GM21381 (cell line): ENCODE results near the gene SSR1.

Experiments
- ATAC-seq: cut with Tn5 transposase; IDR thresholded peaks from one replicate; pipeline ENCODE4 v1.9.1; 2021; ENCODE audit warnings: mild to moderate bottlenecking, moderate library complexity; ENCODE audit not compliant: unreplicated experiment

Gene SSR1

DNA sequence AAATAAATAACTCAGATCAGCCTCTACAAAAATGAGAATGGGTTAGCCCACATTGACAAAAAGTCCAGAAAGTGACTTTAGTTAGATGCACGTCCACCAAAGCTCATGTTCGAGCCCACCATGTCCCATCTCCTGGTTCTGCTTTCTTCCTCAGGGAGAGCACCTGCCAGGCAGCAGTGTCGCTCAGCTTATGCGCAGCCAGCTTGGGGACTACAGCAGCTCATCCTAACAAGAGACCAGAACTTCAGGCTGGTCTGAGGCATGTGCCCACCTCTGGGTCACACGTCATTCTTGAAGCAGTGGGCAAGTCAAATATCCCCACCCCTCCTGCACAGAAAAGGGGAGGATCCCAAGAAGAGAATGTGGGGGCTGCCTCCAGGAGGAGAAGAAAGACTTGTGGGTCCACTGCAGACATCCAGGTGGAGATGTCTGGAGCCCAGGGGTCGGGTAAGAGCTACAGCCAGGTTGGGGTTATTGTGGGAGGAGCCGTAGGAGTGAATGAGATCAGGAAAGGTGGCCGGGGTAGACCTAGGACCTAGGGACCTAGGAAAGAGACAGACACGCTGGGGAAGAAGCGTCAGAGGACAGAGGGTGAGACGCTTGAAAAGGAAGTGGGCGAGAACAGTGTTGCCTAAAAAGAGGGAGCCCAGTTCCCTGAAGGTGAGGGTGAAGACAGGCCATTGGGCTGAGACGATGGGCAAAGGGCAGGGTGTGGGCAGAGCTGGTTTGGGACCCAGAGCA is 52.5 kb downstream of the SSR1 start:
- no peak for ATAC-seq

DNA sequence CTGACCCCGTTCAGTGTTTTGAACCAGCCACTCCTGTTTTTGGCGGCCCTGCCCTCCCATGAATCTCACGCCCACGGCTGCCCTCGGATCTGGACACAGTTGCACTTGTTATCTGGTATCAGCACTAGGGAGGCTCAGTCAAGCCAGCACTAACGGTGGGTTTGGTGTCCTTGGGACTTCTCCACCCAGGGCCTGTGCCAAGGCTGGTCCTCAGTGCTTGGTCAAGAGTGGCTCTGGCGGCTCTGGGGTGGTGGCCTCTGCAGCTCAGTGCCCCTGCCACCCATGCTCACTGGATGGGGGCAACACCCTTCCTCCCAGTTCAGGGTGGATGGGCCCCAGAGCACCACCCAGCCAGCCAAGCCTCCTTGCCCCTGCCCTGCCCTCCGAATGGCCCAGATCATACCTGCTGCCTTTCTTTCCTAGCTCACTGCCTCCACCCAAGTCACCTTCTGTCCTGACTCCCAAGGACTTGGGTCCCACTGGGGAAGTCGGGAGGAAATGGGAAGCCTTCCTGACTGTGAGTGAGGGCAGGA is 54.7 kb downstream of the SSR1 start:
- ATAC-seq = no peak

DNA sequence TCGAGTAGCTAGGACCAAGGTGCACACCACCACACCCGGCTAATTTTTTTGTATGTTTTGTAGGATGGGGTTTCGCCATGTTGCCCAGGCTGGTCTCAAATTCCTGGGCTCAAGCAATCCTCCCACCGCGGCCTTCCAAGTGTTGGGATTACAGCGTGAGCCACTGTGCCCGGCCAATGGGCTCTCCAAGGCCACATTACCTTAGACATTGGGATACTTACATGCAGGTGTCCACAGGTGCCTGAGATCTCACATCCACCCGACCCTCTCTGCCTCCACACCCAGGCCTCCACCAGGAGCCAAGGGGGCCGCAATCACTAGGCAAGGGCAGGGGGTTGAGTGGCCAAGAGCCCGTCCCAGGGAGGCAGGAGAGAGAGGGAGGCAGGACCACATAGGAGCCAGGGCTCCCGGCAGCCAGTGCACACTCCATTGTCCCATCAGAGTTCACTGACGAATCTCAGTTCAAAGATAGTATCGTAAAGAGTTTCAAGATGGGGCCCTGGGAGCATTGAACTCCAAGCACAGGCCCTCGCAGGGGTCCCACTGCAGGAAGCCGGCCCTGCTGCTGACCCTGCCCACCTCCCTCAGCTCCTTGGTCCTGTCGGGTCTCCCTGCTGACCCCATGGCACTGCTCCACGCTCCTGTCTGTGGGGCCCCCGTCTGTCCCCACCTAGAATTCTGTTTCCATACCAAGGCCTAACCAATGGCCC is 55.3 kb downstream of the SSR1 start:
- ATAC-seq = no peak

DNA sequence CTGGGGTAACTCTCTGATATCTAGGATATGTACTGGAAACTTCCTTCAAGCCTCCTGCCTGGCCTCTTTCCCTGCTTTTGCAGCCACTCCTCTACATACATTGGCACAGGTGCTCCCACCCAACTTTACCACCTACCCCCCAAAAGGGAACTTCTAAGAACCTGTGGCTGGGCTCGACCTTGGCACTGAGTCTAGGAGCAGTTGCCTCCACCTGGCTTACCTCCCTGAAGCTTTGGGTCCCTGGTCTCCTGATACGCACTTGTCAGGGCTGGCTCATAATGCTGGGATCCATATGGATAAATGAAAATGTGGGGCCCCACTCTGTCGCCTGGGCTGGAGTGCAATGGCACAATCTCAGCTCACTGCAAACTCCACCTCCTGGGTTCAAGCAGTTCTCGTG is 56.2 kb downstream of the SSR1 start:
- no peak for ATAC-seq

DNA sequence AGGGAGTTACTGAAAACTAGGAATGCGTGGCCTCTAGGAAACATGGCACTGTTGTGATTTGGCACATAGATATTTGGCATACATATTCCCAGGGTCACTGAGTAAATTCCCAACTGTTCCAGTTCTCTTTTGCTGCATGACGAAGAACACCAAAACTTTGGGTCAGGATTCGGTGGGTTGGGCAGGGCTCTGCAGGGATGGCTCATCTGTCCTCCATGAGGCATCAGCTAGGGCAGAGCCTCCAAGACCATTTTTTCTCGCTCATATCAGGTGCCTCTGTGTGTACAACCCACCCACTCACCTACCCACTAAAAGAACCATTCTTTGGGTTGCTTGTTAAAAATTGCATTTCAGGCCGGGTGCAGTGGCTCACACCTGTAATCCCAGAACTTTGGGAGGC is 57.1 kb downstream of the SSR1 start:
- ATAC-seq = no peak

DNA sequence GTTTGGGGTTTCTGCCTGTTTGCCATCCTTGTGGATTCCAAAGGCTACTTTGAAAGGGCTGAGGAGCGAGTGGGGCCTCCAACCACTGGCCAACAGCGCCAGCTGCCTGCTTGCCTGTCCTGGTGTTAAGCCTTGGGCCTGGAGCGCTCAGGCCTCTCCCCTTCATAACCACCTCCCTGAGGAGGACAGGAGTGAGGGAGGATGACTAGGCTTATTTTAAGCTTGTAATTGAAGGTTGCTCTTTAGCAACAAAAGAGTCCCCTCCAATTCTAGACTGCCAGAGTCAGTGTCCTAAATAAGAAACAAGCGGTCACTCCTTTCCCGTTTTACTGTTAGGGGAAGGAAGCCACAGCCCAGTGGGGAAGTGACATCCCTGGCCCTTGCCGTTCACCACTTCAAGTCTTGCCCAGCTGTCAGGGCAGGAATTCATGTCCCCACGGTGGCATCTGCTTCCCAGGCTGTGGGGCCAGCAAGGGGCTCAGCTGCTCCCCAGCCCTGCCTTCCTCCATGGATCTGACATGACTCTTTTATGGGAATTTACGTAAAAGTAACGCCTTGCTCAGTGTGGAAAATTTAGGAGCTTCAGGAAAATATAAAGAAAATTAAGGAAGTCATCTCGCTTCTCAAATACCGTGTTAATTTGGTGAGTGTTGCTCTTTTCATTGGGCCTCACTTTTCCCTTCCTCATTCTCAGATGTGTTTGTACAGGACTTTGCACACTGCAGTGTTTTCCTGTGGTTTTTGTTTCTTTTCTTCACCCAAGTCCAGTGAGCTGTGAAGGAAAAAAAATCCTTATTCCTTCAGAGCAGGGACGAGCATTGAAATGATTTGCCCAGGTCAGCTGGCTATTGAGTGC is 57.8 kb downstream of the SSR1 start:
- no peak for ATAC-seq

- no peak for ATAC-seq
Observed at GRCh38 chr6:7252390-7252789, 60.6 kb downstream of the SSR1 start.

- no peak for ATAC-seq
Observed at GRCh38 chr6:7251646-7252260, 61.2 kb downstream of the SSR1 start.

GRCh38 chr6:7250812-7251211 is 62.2 kb downstream of the SSR1 start:
- no peak for ATAC-seq

DNA sequence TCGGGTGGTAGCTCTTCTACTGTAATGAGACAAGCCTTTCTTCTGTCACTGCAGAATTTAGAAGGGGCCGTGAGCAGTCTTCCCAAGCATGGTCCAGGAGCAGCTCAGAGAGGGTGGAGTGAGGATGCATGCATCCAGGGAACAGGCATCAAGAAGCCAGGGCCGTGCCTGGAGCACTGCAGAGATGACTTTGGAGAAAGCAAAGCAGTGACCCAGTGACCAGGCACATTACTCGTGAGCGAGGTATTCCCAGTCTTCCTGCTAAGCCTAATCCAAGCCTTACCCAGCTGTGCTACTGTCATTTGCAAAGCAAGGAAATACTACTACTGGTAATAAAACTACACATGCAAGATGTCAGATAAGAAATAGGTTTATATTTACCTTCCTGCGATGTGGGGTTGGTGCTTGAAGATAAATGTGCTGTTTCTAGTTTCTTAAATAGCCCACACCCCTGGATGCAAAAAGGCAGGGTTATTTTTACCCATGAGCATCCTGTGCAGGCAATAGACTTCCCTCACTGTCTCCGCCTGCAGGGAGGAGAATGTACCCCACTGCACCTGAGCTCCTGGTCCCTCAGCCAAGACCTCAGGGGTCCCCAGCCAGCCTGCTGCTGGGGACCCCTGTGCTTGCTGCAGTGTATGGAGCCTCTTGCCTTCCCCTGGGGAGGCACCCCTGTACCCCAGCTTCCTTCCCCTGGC is 62.9 kb downstream of the SSR1 start:
- ATAC-seq = no peak

- no peak for ATAC-seq
Observed at GRCh38 chr6:7249391-7249790, 63.6 kb downstream of the SSR1 start.

- ATAC-seq = no peak
Observed at GRCh38 chr6:7247828-7248227, 65.2 kb downstream of the SSR1 start.

GRCh38 chr6:7247179-7247456 is 65.9 kb downstream of the SSR1 start:
- ATAC-seq = no peak

DNA sequence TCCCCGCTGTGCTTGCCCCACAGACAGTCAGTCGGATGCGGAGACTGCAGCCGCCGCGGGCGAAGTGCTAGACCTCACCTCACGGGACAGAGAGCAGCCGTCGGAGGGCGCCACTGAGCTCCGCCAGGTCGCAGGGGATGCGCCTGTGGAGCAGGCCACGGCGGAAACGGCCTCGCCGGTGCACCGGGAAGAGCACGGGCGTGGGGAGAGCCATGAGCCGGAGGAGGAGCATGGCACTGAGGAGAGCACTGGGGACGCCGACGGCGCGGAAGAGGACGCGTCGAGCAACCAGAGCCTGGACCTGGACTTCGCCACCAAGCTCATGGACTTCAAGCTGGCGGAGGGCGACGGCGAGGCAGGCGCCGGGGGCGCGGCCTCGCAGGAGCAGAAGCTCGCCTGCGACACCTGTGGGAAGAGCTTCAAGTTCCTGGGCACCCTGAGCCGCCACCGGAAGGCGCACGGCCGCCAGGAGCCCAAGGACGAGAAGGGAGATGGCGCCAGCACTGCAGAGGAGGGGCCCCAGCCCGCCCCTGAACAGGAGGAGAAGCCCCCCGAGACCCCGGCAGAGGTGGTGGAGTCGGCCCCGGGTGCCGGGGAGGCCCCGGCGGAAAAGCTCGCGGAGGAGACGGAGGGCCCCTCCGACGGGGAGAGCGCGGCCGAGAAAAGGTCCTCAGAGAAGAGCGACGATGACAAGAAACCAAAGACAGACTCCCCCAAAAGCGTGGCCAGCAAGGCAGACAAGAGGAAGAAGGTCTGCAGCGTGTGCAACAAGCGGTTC is 66.4 kb downstream of the SSR1 start:
- no peak for ATAC-seq

DNA sequence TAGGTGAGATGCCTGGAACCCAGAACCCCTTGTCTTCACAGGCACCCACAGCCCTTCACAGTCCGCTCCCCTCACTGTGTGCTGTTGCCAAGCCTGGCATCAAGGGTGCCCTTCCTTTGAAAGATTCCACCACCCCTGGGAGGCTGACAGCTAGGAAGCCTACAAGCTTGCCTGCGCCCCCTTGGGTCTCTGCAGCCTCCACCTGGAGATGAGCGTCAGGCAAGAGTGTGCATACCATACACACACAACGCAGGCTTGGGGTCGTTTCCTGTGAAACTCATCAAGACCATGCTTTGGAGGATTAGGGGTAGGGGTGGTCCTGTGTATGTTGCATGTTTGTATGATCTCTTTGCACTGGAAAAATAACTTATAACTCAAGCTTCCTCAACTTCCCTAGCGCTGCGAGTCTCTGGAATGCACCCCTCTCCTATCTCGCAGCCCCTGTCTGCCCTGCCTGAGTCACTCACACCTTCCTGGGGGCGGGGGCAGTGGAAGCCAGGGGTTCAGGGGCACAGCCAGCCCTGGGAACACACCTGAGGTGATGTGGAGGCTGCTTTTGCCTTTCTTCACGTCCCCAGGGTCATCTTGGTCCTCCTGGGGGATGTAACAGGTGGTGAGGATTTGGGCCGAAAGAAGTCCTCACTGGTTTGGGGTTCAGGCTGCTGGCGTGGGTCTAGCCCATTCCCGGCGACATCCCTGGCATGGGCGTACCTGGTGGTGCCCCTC is 67.2 kb downstream of the SSR1 start:
- ATAC-seq = no peak

- ATAC-seq = no peak
Observed at GRCh38 chr6:7243179-7243981, 69.6 kb downstream of the SSR1 start.

DNA sequence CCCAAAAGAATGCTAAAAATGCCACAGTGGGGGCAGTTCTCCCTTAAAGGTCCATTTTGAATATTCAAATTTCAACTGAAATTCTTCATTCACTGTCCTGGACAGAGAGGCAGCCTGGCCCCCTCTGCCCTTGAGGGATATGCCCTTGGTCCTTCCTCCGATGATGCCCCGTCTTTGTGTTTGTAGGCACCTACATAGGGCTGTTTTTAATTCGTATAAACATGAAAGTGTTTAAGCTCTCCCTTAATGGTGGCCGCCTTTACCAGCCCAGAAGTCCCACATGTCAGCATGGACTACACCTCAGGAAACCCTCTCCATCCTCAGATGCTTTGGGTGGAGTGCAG is 70.2 kb downstream of the SSR1 start:
- no peak for ATAC-seq
